SH-SY5Y (cell line): ENCODE data around the gene KRTAP19-7.

ENCODE experiments used
- GATA2 ChIP-seq: IDR thresholded peaks from 2 replicates; pipeline ENCODE4 v1.6.1; 2011; ENCODE audit warnings: mild to moderate bottlenecking, low read depth, low read length
- GATA3 ChIP-seq: IDR thresholded peaks from 2 replicates; pipeline ENCODE4 v1.6.1; 2011; ENCODE audit warnings: low read depth, mild to moderate bottlenecking, low read length, moderate library complexity

The KRTAP19-7 gene, protein sequence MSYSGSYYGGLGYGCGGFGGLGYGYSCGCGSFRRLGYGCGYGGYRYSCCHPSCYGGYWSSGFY

GRCh38 chr21:30561264-30561895 is at the start of gene KRTAP19-7:
TSS of gene KRTAP19-7 (minus strand) at chr21:30561314. CDS start at chr21:30561289, 25 bp downstream.
- TF ChIP-seq GATA2 (no peak), GATA3 (no peak)

- TF ChIP-seq GATA2 (no peak), GATA3 (no peak)
Observed at GRCh38 chr21:30605968-30606367, 44.9 kb upstream of the KRTAP19-7 start.

DNA sequence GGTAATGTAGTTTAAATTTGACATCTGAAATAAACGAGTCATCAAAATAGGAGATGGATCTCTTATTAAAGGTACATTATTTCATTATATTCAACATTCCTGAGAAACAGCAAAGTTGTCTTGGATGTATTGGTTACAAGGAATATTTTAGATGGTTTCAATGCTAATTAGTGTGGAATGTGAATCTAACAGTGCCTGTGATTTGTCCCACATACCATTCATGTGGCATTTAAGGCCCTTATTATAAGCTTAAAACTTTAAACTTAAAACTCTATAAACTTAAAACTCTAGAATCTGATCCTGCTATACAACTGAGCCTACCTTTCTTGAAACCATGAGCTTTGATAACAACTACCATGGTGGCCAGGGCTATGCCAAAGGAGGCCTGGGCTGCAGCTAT is 39.7 kb upstream of the KRTAP19-7 start, which contains the start of gene KRTAP22-1:
TSS of gene KRTAP22-1 (plus strand) at position 301 of the 400 bp plus-strand sequence.
- TF ChIP-seq GATA3 (no peak), GATA2 (no peak)

- TF ChIP-seq GATA2: no peak
- no peak for TF ChIP-seq GATA3
Observed at GRCh38 chr21:30598802-30599201, 37.7 kb upstream of the KRTAP19-7 start, which contains the start of gene KRTAP6-2. TSS of gene KRTAP6-2 (minus strand) at chr21:30598902. CDS start at chr21:30598874, 28 bp downstream.

DNA sequence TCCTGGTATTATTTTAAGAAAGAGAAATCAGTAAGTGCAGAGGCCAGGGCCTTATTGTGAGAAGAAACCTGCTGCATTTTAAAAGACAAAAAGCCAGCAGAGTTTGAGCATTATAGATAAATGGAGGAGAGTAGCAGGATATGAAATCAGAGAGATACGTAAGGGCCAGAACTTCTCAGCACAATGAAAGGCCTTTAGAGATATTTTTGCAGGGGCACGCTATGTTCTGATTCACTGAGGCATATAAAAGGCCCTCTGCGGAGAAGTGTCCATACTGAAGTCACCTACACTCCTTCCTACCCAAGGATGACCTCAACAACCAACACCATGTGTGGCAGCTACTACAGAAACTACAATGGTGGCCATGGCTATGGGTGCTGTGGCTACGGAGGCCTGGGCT is 31.0 kb upstream of the KRTAP19-7 start, which contains the start of gene KRTAP6-3:
TSS of gene KRTAP6-3 (plus strand) at position 301 of the 400 bp plus-strand sequence. CDS start at position 307, 6 bp downstream.
- TF ChIP-seq GATA3 (no peak), GATA2 (no peak)

DNA sequence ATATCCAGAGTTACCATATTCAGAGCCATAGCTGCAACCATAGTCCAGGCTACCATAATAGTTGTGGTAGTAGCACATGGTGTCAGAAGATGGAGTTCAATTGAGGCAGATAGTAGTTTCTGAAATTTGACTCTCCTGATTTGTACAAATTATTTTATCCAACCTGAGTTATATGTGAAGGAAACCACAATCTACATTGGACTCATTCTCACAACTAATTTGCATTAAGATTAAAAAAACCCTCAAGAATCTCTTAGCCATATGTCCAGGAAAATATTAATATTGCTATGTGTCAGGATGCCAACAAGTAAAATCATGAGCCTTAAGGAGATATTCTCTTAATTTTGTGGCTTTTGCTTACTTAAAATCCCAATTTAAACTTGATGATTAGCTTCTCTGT is 29.2 kb upstream of the KRTAP19-7 start, which contains the start of gene KRTAP22-2:
TSS of gene KRTAP22-2 (minus strand) at position 101 of the 400 bp plus-strand sequence.
- TF ChIP-seq GATA2: no peak
- no peak for TF ChIP-seq GATA3

- no peak for TF ChIP-seq GATA2
- TF ChIP-seq GATA3: no peak
Observed at GRCh38 chr21:30582870-30583269, 21.8 kb upstream of the KRTAP19-7 start.

DNA sequence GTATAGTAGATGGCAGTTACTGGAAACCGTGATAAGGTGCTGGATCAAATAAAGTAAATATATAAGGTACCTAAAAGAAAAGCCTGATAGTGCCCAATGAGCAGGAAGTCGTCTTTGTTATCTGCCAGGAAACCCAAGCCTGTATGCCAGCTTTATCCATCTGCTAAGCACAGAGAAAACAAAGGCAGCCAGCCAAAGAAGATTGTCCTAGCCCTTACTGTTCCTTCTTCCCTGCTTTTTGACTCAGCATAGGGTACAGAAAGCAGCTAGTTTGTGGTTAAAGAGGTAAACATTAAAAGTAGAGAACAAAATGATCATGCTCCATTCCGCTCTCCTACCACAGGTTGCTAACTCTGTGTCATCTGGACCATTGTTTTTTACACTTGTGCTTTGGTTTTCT is 19.0 kb upstream of the KRTAP19-7 start:
- TF ChIP-seq GATA3 (no peak), GATA2 (no peak)

- TF ChIP-seq GATA2: no peak
- TF ChIP-seq GATA3: no peak
Observed at GRCh38 chr21:30579346-30579745, 18.2 kb upstream of the KRTAP19-7 start.

GRCh38 chr21:30577766-30578165 is 16.7 kb upstream of the KRTAP19-7 start:
- TF ChIP-seq GATA2 (no peak), GATA3 (no peak)

DNA sequence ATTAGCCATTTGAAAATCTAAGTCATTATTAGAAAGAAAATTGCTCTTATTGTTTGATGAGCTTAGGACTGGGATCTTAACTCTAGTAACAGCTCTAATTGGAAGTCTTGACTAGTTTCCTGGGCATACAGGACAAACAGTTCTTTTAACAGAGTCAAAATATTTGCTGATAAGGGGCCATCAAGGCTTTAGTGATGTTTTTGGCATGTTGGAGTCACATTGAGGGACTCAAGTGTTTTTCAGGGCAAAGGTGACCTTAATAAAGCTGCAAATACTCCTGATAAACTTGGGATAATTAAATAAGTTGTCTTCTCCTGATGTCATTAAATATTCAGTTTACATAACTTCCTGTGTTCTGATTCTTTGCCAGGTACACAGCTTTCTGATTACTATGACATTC is 6.5 kb upstream of the KRTAP19-7 start:
- TF ChIP-seq GATA3 (no peak), GATA2 (no peak)

DNA sequence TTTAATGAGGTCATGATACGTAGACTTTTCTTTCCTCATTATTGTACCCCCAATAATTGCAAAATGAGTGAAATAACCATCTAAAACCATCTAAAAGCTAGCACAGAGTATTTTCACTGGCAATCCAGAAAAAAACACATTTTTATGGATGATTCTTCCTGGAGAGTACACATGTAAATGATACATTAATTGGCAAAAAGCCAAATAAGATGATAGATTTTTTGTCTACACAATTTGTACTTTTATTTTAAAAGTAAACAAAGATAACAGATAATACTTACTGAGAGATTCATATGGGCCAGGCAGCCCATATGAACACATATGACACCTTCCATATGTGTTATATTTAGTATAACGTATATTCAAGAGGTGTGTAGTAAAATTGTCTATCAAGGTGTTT is 2.5 kb upstream of the KRTAP19-7 start:
- TF ChIP-seq GATA3 (no peak), GATA2 (no peak)

- TF ChIP-seq GATA3 (no peak), GATA2 (no peak)
Observed at GRCh38 chr21:30563072-30563471, 2.0 kb upstream of the KRTAP19-7 start.

- TF ChIP-seq GATA3: no peak
- no peak for TF ChIP-seq GATA2
Observed at GRCh38 chr21:30561957-30562356, 843 bp upstream of the KRTAP19-7 start.

GRCh38 chr21:30555095-30555494 is 6.0 kb downstream of the KRTAP19-7 start:
- TF ChIP-seq GATA2: no peak
- no peak for TF ChIP-seq GATA3
